SK-MEL-5 (cell line): ENCODE results near the gene UNC5B. TPM values are rescaled to one million over a fixed set of nuclear protein-coding genes. Genes with fewer than 3 reads are reported as not detected.

ENCODE experiments used
- DNase-seq: peaks from one replicate; pipeline ENCODE4 v3.0.0-alpha.2; 2016; ENCODE audit warnings: low read depth, low spot score
- in situ Hi-C: cut with HindIII; loops from 2 replicates; pipeline ENCODE4 v1.10.0; 2016; ENCODE audit warnings: low sequenced_read_pairs, high pct_unique_total_duplicates, low pct_unique_long_range_greater_than_20kb
- total RNA-seq: library from RNA; depleted of rRNA; stranded (reverse); fragments of >200 nt; shearing (Covaris generic); gene quantifications from 2 replicates; pipeline ENCODE4 v1.2.3, GENCODE V29; 2014

The UNC5B gene
- total RNA-seq, 1 experiment from 2014 or later = 0.82 TPM

GRCh38 chr10:71256661-71257318 is 44.4 kb downstream of the UNC5B start:
- DNase-seq = no peak
- in situ Hi-C loops = no loop called here

DNA sequence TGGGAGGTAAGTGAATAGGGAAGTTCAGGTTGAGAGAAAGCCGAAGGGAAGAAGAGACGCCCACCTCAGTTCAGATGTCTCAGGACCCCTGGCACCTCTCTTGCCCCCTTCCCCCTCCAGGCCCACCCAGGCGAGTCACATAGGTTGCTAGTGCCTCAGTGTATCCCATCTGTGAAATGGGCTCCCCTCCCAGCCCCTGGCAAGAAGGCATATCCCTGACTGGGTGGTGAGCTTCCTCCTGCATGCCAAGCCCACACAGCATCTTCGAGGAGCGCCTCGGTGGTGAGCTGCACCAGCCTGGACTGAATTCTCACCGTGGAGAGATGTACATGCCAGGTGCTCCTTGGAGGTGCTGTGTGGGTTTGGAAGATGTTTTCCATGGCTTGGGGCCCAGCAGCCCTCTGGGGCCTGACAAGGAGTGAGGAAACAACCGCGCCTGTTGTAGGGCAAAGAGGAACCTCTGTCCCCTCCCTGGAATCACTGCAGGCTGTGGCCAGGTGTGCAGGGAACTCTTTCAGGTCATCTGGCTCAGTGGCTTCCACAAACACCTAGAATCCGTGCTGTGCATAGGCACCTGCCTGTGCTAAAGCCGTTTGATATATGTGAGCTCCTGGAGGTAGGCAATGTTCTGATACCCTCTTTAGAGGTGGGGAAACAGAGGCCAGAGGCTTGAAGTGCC is 45.1 kb downstream of the UNC5B start:
- in situ Hi-C loops = no loop called here
- DNase-seq = no peak

GRCh38 chr10:71258046-71258445 is 45.7 kb downstream of the UNC5B start:
- DNase-seq = no peak
- in situ Hi-C loops = no loop called here

GRCh38 chr10:71258446-71259145 is 46.2 kb downstream of the UNC5B start:
- in situ Hi-C loops = no loop called here
- no peak for DNase-seq

- DNase-seq = no peak
- in situ Hi-C loops = no loop called here
Measured at GRCh38 chr10:71259282-71259681, 46.9 kb downstream of the UNC5B start.

GRCh38 chr10:71259815-71260501 is 47.6 kb downstream of the UNC5B start:
- no peak for DNase-seq

DNA sequence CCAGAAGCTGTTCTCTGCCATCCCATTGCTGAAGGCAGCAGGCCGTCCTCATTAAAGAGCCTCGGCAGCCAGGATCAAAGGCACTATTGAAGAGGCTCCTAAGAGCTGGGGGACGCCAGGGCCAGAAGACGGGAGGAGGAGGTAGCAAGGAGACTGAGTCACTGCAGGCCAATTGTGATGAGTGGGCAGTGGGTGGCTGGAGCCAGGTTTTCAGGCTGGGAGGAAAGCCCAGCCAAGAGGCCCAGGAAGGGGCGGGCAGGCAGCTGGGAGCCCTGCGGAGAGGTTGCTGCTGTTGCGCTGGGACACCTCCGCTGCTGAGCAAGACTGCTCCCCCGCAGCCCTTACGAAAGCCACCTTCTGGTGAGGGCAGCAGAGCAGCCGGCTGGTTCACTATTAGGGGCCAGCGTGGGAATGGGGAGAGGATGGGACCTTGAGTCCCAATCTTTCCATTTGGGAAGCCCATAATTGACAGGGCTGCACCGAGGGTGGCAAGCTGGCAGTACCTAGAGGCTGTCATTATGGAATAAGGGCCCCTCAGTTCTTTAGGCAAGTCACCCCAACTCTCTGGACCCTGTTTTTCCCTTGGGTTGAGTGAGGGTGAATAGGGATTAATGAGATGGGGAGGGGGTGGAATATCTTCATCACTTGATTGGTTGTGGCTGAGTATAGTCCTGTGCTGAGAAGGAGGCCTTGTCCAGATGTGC is 48.4 kb downstream of the UNC5B start:
- in situ Hi-C loops = no loop called here
- no peak for DNase-seq

More at GRCh38 chr10:71259815-71260501, 47.6 kb downstream of the UNC5B start:
- in situ Hi-C loops = no loop called here

GRCh38 chr10:71262027-71262426 is 49.7 kb downstream of the UNC5B start:
- in situ Hi-C loops = no loop called here
- DNase-seq = no peak

GRCh38 chr10:71262817-71263216 is 50.4 kb downstream of the UNC5B start:
- no peak for DNase-seq
- in situ Hi-C loops = no loop called here

- DNase-seq = no peak
- in situ Hi-C loops = no loop called here
Measured at GRCh38 chr10:71263376-71263775, 51.0 kb downstream of the UNC5B start.

GRCh38 chr10:71264345-71265200 is 52.2 kb downstream of the UNC5B start:
- in situ Hi-C loops = no loop called here
- DNase-seq = no peak

GRCh38 chr10:71265201-71265575 is 52.8 kb downstream of the UNC5B start:
- in situ Hi-C loops = no loop called here
- DNase-seq = no peak

- in situ Hi-C loops = no loop called here
- no peak for DNase-seq
Measured at GRCh38 chr10:71265618-71266146, 53.3 kb downstream of the UNC5B start.

DNA sequence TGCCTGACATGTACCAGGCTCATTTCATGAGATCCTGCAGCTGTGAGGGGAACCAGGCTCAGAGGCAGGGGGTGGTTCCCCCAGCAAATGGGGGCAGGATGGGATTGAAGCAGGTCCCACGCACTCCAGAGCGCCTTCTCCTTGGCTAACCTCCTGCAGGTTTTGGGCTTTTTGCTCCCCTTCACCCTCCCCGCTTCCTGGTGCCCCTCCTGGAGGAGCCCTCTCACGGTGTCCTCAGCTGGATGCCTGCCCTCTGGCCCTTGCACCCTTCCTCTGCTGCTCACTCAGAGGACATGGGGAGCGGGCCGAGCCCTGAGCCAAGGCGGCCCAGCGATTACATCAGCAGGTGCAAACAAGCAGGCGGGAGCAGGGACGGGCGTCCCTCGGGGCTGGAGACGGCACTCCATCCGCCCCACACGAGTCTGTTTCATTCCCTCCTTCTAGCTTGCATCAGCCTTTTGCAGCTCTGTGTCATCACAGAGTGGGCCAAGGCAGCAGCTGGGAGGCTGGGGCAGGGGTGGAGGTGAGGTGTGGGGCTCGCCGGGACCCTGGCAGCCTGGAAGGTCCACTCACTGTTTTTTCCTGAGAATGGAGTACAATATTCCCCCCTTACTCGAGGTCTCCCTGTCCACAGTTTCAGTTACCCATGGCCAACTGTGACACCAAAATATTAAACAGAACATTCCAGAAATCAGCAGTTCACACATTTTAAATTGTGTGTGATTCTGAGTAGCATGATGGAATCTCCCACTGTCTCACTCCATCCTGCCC is 54.0 kb downstream of the UNC5B start:
- DNase-seq = no peak
- in situ Hi-C loops = no loop called here

DNA sequence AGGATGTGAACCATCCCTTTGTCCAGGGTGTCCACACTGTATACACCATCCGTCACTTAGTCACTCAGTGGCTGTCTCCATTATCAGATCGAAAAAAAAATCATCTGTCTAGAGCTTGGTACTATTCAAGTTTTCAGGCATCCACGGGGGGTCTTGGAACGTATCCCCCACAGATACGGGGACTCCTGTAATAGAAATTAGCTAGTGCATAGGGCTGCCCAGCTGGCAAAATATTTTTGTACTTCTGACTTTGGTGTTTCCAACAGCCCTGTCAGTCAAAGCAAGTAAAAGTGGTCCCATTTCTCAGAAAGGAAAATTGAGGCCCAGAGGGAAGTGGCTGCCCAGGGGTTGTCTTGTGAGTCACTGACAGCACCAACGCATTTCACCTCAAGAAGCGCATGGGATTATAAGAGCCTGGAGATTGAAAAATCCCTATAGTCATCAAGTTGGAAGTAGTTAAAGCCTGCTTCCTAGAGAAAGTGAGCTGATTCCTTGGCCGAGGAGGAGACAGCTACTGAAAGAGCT is 54.6 kb downstream of the UNC5B start:
- DNase-seq = no peak
- in situ Hi-C loops = no loop called here
